Natural killer cell treated with Interleukin-12 subunit alpha and Interleukin-12 subunit beta and Interleukin-15 and Interleukin-18, amount 100 ng/mL, for 72 hours (primary cell): ENCODE results near the gene ANO3. TPM values are rescaled to one million over a fixed set of nuclear protein-coding genes. Genes with fewer than 3 reads are reported as not detected.

Source experiments
- ATAC-seq, 2 donors: fragments of 150-1000 bp; cut with Tn5 transposase in 1 of 2; sonication (Bioruptor Pico), chemical (Tn5 transposase) in 1 of 2; 2 replicates each; pipeline ENCODE4 v1.10.0; 2021
- DNase-seq: peaks from one replicate; pipeline ENCODE4 v3.0.0; 2022; ENCODE audit warnings: low spot score
- H3K27ac Mint-ChIP-seq, 2 donors: 1 replicate in 1 of 2; 2 replicates in 1 of 2; pipeline ENCODE4 v1.8.0; 2022; ENCODE audit warnings: mixed read lengths in 2 of 2, mild to moderate bottlenecking in 1 of 2, moderate library complexity in 1 of 2
- H3K27me3 Mint-ChIP-seq, 2 donors: 1 replicate in 1 of 2; 2 replicates in 1 of 2; pipeline ENCODE4 v1.8.0; 2022; ENCODE audit warnings: mixed read lengths in 2 of 2
- H3K36me3 Mint-ChIP-seq: one replicate; pipeline ENCODE4 v1.8.0; 2022; ENCODE audit warnings: mixed read lengths
- H3K4me1 Mint-ChIP-seq, 2 donors: 1 replicate in 1 of 2; 2 replicates in 1 of 2; pipeline ENCODE4 v1.8.0; 2022; ENCODE audit warnings: low read depth in 2 of 2, mixed read lengths in 2 of 2, mild to moderate bottlenecking in 1 of 2
- H3K4me3 Mint-ChIP-seq: one replicate; pipeline ENCODE4 v1.8.0; 2022; ENCODE audit warnings: mixed read lengths
- H3K9me3 Mint-ChIP-seq: 2 replicates; pipeline ENCODE4 v1.8.0; 2022; ENCODE audit warnings: mixed read lengths
- total RNA-seq, 2 donors: library from RNA; stranded (reverse); gene quantifications; one replicate each; pipeline ENCODE4 v1.2.3, GENCODE V29; 2022

The ANO3 gene
- total RNA-seq, 2 donors from 2014 or later: not detected

DNA sequence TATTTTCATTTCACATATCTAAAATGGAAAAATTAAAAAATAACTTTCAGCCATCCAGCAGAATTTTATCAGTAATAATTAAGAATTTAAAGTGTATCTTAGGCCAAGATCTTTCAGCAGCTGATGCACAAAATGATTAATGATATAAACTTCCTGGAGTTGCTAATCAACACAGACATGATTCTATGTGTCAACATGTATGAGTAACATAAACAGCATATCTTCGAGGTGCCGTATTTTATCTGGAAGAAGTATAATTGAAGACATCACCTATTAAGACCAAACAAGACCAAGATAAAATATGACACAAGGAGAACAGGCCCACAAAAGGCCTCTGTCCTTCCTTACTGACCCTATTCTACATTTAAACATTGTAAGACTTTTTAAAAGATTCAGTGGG, 344.7 kb downstream of the ANO3 start:
- Mint-ChIP-seq H3K4me1 (no peaks in the 10 kb centered on the region), H3K9me3 (peaks cover 6% of the 10 kb centered on the region), H3K4me3 (no peak overlapping the region), H3K27ac (no peak overlapping the region), H3K27me3 (no peaks in the 10 kb centered on the region), H3K36me3 (no peaks in the 10 kb centered on the region)
- no peak for DNase-seq
- no peak for ATAC-seq

DNA sequence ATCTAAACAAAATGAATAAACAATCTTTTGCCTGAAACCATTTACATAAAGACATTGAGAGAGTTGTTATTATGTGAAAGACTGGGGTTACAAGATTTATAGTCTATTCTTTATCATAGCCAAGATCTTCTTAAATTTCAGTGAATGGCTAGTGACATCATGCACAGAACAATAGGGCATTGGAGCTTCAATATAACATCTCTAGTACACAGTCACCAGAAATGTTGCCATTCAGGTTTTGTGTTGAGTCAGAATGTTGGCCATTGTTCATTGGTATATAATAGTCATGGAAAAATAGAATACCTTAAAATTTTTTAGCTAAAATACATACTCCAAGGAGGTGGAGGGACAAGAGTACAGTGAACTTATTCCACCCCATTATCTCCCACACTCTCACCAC, 345.6 kb downstream of the ANO3 start:
- DNase-seq: no peak
- Mint-ChIP-seq H3K9me3 (peaks cover 6% of the 10 kb centered on the region), H3K27me3 (no peaks in the 10 kb centered on the region), H3K4me3 (no peak overlapping the region), H3K4me1 (no peaks in the 10 kb centered on the region), H3K36me3 (no peaks in the 10 kb centered on the region), H3K27ac (no peak overlapping the region)
- ATAC-seq: no peak

DNA sequence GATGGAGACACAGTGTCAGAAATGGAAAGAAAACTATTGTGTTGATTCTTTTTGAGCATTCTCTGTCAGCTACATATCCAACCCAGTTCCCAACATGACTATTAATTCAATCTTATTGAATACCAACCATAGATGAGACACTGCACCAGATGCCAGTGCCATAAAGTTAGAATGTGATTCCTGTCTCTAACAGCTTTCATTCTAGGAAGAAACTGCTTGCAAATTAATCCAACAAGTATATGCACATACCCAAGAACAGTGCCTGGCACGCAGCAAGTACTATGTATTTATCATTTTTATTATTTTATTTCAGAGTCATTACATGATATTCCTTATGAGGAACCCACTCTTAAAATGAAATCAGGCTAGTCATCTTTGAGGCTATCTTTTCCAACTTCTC, 355.4 kb downstream of the ANO3 start:
- no peaks in the 10 kb centered on the region for H3K4me1 Mint-ChIP-seq
- H3K27ac Mint-ChIP-seq: no peak overlapping the region
- no peak for DNase-seq
- H3K36me3 Mint-ChIP-seq: no peaks in the 10 kb centered on the region
- H3K9me3 Mint-ChIP-seq: peaks cover 9% of the 10 kb centered on the region
- no peaks in the 10 kb centered on the region for H3K27me3 Mint-ChIP-seq
- no peak overlapping the region for H3K4me3 Mint-ChIP-seq
- no peak for ATAC-seq

DNA sequence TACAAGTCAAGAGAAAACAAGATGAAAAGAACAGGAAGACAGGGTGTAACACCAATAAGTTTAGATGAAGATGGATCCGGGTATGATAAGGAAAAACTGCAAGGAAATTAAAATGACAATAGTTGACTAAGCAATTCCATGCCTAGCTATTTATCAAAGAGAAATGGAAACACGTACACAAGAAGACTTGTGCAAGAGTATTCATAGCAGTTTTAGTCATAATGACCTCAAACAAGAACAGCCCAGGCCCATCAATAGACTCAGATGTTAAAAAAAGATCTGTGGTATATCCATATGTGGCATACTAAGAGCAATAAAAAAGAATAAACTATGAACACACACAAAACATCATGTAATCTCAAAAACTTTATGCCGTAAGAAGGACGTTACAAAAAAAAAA, 356.8 kb downstream of the ANO3 start:
- DNase-seq (no peak), ATAC-seq (no peak)
- H3K27ac Mint-ChIP-seq: no peak overlapping the region
- H3K36me3 Mint-ChIP-seq: no peaks in the 10 kb centered on the region
- H3K4me1 Mint-ChIP-seq: no peaks in the 10 kb centered on the region
- peaks cover 9% of the 10 kb centered on the region for H3K9me3 Mint-ChIP-seq
- no peak overlapping the region for H3K4me3 Mint-ChIP-seq
- H3K27me3 Mint-ChIP-seq: no peaks in the 10 kb centered on the region

DNA sequence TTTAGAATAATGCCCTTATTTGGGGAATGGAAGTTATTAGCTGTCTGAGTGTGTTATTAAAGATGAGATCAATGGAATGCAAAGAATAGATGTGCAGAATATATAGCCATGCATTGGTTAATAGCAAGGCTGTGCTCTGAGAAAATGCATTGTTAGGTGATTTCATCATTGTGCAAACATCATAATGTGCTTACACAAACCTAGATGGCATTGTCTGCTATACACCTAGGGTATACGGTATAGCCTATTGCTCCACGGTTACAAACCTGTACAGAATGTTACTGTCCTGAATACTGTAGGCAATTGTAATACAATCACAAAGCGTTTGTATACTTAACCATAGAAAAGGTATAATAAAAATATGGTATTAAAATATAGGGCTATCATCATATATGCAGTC, 364.4 kb downstream of the ANO3 start:
- Mint-ChIP-seq H3K36me3 (no peaks in the 10 kb centered on the region), H3K27ac (no peak overlapping the region)

DNA sequence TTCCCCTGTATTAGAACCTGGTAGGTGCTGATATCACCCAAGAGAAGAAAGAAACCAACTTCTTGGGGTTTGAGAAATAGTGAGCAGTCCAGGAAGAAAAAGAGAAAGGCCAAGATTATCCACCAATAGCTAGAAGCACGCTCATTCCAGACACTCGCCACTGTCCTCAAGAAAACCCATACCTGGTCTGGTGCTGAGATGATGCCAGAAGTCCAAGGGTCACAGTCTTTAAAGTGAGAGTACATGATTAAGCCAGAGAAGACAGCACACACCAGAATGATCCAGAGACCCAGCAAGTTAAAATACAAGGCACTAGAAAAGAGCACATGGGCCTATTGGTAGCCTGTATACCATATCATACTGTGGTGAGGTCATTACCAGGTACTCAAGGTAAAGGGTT, 366.3 kb downstream of the ANO3 start:
- no peak overlapping the region for H3K4me3 Mint-ChIP-seq
- ATAC-seq: no peak
- no peak for DNase-seq
- no peaks in the 10 kb centered on the region for H3K4me1 Mint-ChIP-seq
- no peak overlapping the region for H3K27ac Mint-ChIP-seq
- H3K36me3 Mint-ChIP-seq: no peaks in the 10 kb centered on the region
- H3K9me3 Mint-ChIP-seq: no peaks in the 10 kb centered on the region
- no peaks in the 10 kb centered on the region for H3K27me3 Mint-ChIP-seq

More for the DNA sequence above, 364.4 kb downstream of the ANO3 start:
- no peak overlapping the region for H3K4me3 Mint-ChIP-seq
- DNase-seq: no peak
- no peak for ATAC-seq
- H3K4me1 Mint-ChIP-seq: no peaks in the 10 kb centered on the region
- H3K9me3 Mint-ChIP-seq: no peaks in the 10 kb centered on the region
- H3K27me3 Mint-ChIP-seq: no peaks in the 10 kb centered on the region

DNA sequence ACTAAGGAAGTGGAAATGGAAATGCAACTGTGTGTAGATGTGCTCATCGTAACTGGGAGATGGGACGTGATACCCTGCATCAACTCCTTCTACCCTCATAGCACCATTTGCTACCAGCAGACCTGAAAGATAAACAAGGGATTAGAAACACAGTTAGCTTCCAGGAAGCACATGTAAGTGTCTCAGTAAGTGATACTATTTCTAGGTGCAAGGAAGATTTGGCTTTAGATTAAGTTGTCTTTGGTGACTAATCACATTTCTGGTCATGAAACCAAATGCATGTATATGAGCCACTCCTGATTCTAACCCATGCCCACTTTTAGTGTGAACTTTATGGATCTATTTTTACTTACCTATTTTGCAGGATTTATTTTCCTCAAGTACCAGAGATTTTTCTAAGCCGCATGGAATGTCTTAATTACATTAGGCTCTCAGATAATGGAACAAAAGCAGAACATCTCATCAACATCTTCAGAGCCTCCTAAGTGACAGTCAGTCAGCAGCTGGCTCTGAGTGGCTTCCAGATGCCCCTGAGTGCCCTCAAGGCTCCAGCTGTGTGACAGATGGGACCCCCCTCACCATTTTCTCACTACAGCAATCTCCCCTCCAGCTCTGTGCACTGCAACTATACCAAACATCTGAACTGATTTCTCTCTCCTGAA, 368.8 kb downstream of the ANO3 start:
- Mint-ChIP-seq H3K9me3 (peaks cover 4% of the 10 kb centered on the region), H3K4me3 (no peak overlapping the region), H3K27me3 (no peaks in the 10 kb centered on the region), H3K36me3 (peaks cover 4% of the 10 kb centered on the region), H3K27ac (no peak overlapping the region), H3K4me1 (no peaks in the 10 kb centered on the region)
- DNase-seq: no peak
- no peak for ATAC-seq

DNA sequence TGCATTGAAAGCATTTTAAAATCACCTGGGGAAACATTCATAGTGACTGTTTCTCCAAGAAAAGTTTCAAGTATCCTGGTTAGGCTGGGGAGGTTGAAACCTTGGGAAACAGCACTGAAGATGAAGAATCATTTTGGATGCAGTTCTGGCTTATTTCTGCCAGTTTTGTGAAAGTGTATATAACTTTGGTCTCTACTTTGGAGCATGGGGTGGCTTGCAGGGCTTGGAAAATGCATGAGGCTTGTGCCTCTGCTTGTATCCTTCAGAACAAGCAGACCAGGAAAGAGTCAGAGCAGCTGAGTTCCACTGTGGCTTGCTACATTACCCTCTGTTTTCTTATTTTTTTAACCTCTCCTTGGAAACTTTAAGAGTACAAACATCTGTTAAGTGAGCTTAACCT, 370.5 kb downstream of the ANO3 start:
- no peak overlapping the region for H3K4me3 Mint-ChIP-seq
- no peak for DNase-seq
- no peaks in the 10 kb centered on the region for H3K27me3 Mint-ChIP-seq
- H3K36me3 Mint-ChIP-seq: peaks cover 4% of the 10 kb centered on the region
- no peak overlapping the region for H3K27ac Mint-ChIP-seq
- H3K4me1 Mint-ChIP-seq: no peaks in the 10 kb centered on the region
- no peak for ATAC-seq
- H3K9me3 Mint-ChIP-seq: peaks cover 9% of the 10 kb centered on the region

DNA sequence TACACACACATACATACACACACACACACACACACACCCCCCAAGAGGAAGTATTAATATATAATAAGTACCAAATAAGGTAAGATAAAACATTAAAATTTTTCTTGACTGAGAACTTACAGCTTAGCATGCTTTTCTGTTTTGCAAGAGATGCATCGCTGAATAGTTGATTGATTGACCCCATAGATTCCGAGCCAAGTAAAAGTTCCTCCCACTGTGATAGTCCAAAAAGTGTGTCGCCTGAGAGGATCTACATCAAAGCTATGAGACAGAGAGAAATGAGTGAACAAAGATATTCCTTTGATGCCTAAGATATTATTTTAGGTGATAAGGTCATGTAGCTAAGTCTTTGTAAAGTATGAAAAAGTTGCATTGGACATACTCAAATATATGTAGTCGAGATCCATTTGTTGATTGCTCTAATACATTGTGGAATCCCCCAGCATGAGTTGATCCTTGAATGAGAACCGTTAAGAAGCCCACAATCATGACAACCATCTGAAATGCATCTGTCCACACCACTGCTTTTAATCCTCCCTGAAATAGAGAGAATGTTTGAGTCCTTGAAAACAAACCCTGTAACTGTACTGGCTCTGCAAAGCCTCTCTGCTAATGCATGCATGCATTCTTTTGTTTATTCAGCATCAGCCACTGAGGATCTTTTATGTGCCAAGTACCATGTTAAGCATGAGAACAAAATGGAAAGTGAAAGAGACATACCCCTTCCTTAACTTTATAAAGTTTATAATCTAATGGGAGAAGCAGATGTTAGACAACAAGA, 371.7 kb downstream of the ANO3 start:
- peaks cover 4% of the 10 kb centered on the region for H3K36me3 Mint-ChIP-seq
- H3K4me1 Mint-ChIP-seq: no peaks in the 10 kb centered on the region
- no peaks in the 10 kb centered on the region for H3K27me3 Mint-ChIP-seq
- no peak for DNase-seq
- no peak overlapping the region for H3K27ac Mint-ChIP-seq
- ATAC-seq: no peak
- peaks cover 9% of the 10 kb centered on the region for H3K9me3 Mint-ChIP-seq
- no peak overlapping the region for H3K4me3 Mint-ChIP-seq

DNA sequence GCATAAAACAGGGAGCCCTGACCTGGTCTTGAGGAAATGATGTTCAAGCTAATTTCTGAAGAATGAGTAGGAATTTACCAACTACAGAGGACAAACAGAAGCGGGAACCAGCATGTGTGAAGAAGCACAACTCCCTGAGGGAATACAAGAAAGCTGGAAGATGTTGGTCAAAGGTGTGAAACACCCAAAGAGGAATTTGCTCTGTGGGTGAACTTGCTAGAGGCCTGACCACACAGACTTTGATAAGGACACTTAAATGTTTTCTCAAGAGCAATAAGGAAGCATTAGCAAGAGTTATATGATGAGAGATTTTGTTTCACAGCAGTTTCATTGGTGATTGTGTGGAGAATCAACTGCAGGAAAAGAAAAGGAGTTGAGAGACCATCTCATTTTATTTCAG, 372.3 kb downstream of the ANO3 start:
- Mint-ChIP-seq H3K27me3 (no peaks in the 10 kb centered on the region), H3K9me3 (peaks cover 9% of the 10 kb centered on the region), H3K27ac (no peak overlapping the region), H3K4me3 (no peak overlapping the region), H3K4me1 (no peaks in the 10 kb centered on the region), H3K36me3 (peaks cover 4% of the 10 kb centered on the region)
- ATAC-seq: no peak
- DNase-seq: no peak

DNA sequence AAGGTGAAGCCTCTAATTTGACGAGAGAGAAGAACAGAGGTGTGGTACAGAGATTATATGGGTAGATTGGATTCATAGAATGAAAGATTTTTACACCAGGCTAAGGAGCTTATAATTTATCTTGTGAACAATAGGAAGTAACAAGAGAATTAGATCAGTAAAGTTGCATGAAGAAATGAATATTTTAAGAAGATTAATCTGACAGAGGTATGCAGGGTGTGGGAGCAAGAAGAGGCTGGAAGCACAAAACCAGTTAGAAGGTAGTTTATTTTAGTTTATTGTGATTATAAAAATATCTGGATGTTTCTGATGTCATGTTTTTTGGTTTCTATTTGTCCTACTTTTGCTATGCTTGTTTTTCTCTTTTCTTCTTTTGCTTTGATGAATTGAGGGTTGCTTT, 374.3 kb downstream of the ANO3 start:
- no peak overlapping the region for H3K27ac Mint-ChIP-seq
- DNase-seq (no peak), ATAC-seq (no peak)
- H3K4me3 Mint-ChIP-seq: no peak overlapping the region
- H3K27me3 Mint-ChIP-seq: no peaks in the 10 kb centered on the region
- peaks cover 12% of the 10 kb centered on the region for H3K9me3 Mint-ChIP-seq
- peaks cover 4% of the 10 kb centered on the region for H3K36me3 Mint-ChIP-seq
- H3K4me1 Mint-ChIP-seq: no peaks in the 10 kb centered on the region

DNA sequence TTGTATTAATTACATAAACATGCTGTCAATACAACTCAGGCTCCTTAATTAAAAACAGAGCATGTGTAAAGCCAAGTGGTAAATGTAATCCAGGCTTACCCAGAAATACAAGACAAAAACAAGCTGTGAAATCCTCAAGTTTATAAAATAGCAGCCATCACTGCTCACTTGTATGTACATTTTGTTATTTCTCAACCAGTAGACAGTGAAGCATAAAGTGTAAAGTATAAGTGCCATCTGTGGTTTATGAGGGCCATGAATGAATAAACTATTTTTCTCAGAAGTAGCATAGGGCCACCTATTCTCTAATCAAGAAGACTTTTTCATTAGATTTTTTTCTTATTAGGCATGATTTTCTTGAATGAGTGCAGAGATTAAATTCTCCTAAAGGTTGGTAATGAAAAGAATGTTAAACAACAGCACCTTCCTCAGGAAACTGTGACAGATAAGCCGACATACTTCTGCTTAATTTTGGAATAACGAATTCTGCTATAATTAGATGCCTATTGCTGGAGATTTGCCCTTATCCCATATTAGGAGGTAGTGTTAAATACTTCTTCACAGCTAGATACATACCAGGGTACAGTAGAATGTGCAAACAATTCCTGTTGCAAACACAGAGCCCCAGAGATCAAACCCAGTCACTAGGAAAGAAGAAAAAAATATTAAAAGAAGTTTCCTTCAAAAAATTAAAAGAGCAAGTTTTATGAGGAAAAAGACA, 377.0 kb downstream of the ANO3 start:
- H3K9me3 Mint-ChIP-seq: peaks cover 20% of the 10 kb centered on the region
- H3K4me1 Mint-ChIP-seq: no peaks in the 10 kb centered on the region
- H3K27ac Mint-ChIP-seq: no peak overlapping the region
- H3K4me3 Mint-ChIP-seq: no peak overlapping the region
- ATAC-seq: no peak
- no peak for DNase-seq
- peaks cover 4% of the 10 kb centered on the region for H3K36me3 Mint-ChIP-seq
- H3K27me3 Mint-ChIP-seq: no peaks in the 10 kb centered on the region

DNA sequence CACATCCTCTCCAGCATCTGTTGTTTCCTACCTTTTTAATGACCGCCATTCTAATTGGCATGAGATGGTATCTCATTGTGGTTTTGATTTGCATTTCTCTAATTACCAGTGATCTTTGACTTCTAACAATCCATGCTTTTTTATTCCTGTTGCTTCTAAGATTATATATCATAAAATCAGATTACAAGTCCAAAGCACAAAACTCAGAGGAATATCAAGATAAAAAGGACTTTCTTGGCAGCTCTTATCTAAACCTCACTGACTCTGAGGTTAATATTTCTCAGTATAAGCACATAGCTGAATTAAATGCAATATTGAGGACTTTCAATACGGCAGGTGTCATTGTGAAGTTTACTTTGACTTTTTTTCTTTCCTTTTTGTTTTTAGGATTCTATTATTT, 378.6 kb downstream of the ANO3 start:
- H3K4me1 Mint-ChIP-seq: no peaks in the 10 kb centered on the region

DNA sequence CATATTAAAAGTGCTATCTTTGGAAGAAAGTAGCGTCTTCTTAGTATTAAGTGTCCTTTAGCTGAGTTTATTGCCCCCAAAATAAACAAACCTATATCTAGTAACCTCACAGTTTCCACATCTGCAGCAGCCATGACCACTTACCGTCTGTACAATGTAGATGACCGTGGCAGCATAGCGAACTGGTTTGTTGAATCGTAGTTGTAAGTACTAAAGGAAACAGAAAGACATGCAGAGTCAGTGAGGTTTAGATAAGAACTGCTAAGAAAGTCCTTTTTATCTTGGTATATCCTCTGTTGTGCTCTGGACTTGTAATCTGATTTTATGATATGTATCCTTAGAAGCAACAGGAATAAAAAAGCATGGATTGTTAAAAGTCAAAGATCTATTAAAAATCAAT, 380.6 kb downstream of the ANO3 start:
- no peak overlapping the region for H3K4me3 Mint-ChIP-seq
- H3K27ac Mint-ChIP-seq: no peak overlapping the region
- no peaks in the 10 kb centered on the region for H3K4me1 Mint-ChIP-seq
- DNase-seq (no peak), ATAC-seq (no peak)
- H3K27me3 Mint-ChIP-seq: no peaks in the 10 kb centered on the region
- H3K36me3 Mint-ChIP-seq: peaks cover 4% of the 10 kb centered on the region
- peaks cover 14% of the 10 kb centered on the region for H3K9me3 Mint-ChIP-seq

More for the DNA sequence above, 378.6 kb downstream of the ANO3 start:
- Mint-ChIP-seq H3K27me3 (no peaks in the 10 kb centered on the region), H3K27ac (no peak overlapping the region), H3K4me3 (no peak overlapping the region), H3K9me3 (peaks cover 15% of the 10 kb centered on the region), H3K36me3 (no peaks in the 10 kb centered on the region)
- no peak for ATAC-seq
- no peak for DNase-seq
